OCI-LY3 (cell line): ENCODE data around the gene DDX17.

Experiments used
- EZH2phosphoT487 ChIP-seq: fragments of 200-600 bp; shearing (Covaris generic); IDR thresholded peaks from 2 replicates; pipeline ENCODE4 v1.6.1; 2018; ENCODE audit warnings: antibody characterized with exemption, mixed run types, low read depth
- TF ChIP-seq, protein P1 (sequence below): fragments of 200-600, 300-600 bp; sonication (generic); IDR thresholded peaks from 2 replicates; pipeline ENCODE4 v1.5.1; 2014; ENCODE audit warnings: antibody characterized with exemption, low read length, low read depth

DNA sequence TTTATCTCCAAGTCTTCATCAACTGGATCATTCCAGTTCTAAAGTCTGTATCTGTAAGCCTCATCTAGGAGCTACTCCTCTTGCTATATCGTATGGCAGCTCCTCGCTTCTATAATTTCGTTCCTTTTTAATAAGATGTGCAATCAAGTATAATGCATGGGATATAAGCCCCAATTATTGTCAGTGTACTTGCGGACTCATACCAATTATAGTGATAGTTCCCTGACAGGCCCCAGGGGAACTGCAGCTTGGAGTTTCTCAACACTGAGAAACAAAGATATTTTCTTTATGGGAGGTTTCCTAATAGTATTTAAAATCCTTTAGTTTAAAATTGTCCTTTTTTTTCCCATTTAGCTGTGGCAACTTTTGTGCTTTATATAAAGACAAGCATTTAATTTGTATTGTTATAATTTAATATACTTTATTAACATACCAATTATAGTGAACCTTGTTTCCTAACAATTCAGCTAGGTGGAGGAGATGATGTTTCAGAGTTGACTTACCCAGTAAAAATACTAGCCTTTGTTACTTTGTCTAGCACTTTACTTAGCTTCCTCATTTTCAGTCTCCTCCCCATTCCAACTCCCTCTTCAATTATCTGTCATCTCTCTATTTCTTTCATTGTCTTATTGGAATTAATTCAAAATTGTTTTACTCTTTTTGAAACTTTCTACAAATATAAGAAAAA is 25.3 kb upstream of the DDX17 start:
- TF ChIP-seq, protein P1, sequence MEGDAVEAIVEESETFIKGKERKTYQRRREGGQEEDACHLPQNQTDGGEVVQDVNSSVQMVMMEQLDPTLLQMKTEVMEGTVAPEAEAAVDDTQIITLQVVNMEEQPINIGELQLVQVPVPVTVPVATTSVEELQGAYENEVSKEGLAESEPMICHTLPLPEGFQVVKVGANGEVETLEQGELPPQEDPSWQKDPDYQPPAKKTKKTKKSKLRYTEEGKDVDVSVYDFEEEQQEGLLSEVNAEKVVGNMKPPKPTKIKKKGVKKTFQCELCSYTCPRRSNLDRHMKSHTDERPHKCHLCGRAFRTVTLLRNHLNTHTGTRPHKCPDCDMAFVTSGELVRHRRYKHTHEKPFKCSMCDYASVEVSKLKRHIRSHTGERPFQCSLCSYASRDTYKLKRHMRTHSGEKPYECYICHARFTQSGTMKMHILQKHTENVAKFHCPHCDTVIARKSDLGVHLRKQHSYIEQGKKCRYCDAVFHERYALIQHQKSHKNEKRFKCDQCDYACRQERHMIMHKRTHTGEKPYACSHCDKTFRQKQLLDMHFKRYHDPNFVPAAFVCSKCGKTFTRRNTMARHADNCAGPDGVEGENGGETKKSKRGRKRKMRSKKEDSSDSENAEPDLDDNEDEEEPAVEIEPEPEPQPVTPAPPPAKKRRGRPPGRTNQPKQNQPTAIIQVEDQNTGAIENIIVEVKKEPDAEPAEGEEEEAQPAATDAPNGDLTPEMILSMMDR = no peak
- TF ChIP-seq EZH2phosphoT487 = no peak
